ENCODE data around the gene GALNT15. TPM values are rescaled to one million over a fixed set of nuclear protein-coding genes. Genes with fewer than 3 reads are reported as not detected.

Gene GALNT15
- total RNA-seq, 1 donor from 2014 or later: 2.0 TPM

GRCh38 chr3:16183601-16184270, 9.3 kb downstream of the GALNT15 start:
- no peak for FAIRE-seq
- no peak for DNase-seq (ENCODE audit: low spot score in 2 of 2)

GRCh38 chr3:16186086-16186485, 11.6 kb downstream of the GALNT15 start:
- DNase-seq (ENCODE audit: low spot score in 2 of 2): no peak
- no peak for FAIRE-seq

- DNase-seq (ENCODE audit: low spot score in 2 of 2): no peak
- no peak for FAIRE-seq
Measured at GRCh38 chr3:16186565-16186964, 12.1 kb downstream of the GALNT15 start.

- FAIRE-seq (no peak), DNase-seq (ENCODE audit: low spot score in 2 of 2) (no peak)
Measured at GRCh38 chr3:16187213-16187790, 12.8 kb downstream of the GALNT15 start.

- DNase-seq (ENCODE audit: low spot score in 2 of 2): no peak
Measured at GRCh38 chr3:16188071-16188470, 13.6 kb downstream of the GALNT15 start.

GRCh38 chr3:16189201-16189600, 14.7 kb downstream of the GALNT15 start:
- DNase-seq (ENCODE audit: low spot score in 2 of 2) (no peak), FAIRE-seq (no peak)

More at GRCh38 chr3:16188071-16188470, 13.6 kb downstream of the GALNT15 start:
- FAIRE-seq: no peak

- no peak for DNase-seq (ENCODE audit: low spot score in 2 of 2)
- no peak for FAIRE-seq
Measured at GRCh38 chr3:16190704-16191103, 16.2 kb downstream of the GALNT15 start.

GRCh38 chr3:16191591-16191990, 17.1 kb downstream of the GALNT15 start:
- FAIRE-seq: no peak
- no peak for DNase-seq (ENCODE audit: low spot score in 2 of 2)

- DNase-seq (ENCODE audit: low spot score in 2 of 2) (no peak), FAIRE-seq (no peak)
Measured at GRCh38 chr3:16192176-16192811, 17.8 kb downstream of the GALNT15 start.

- DNase-seq (ENCODE audit: low spot score in 2 of 2) (no peak), FAIRE-seq (no peak)
Measured at GRCh38 chr3:16198427-16198826, 23.9 kb downstream of the GALNT15 start.

- DNase-seq (ENCODE audit: low spot score in 2 of 2) (no peak), FAIRE-seq (no peak)
Measured at GRCh38 chr3:16199769-16200168, 25.3 kb downstream of the GALNT15 start.

GRCh38 chr3:16200411-16200810, 25.9 kb downstream of the GALNT15 start:
- no peak for DNase-seq (ENCODE audit: low spot score in 2 of 2)
- no peak for FAIRE-seq

GRCh38 chr3:16203031-16203430, 28.6 kb downstream of the GALNT15 start:
- DNase-seq (ENCODE audit: low spot score in 2 of 2) (no peak), FAIRE-seq (no peak)

GRCh38 chr3:16203671-16204629, 29.5 kb downstream of the GALNT15 start:
- FAIRE-seq: no peak
- DNase-seq (ENCODE audit: low spot score in 2 of 2): peak in 1 of 2 donors; percentile 32

GRCh38 chr3:16204751-16205150, 30.3 kb downstream of the GALNT15 start:
- FAIRE-seq (no peak), DNase-seq (ENCODE audit: low spot score in 2 of 2) (no peak)

- no peak for DNase-seq (ENCODE audit: low spot score in 2 of 2)
Measured at GRCh38 chr3:16205156-16205870, 30.8 kb downstream of the GALNT15 start.

GRCh38 chr3:16207031-16207430, 32.6 kb downstream of the GALNT15 start:
- DNase-seq (ENCODE audit: low spot score in 2 of 2): no peak
- FAIRE-seq: no peak

More at GRCh38 chr3:16205156-16205870, 30.8 kb downstream of the GALNT15 start:
- no peak for FAIRE-seq

- DNase-seq (ENCODE audit: low spot score in 2 of 2) (no peak), FAIRE-seq (no peak)
Measured at GRCh38 chr3:16211176-16211904, 36.9 kb downstream of the GALNT15 start.

GRCh38 chr3:16214366-16214765, 39.9 kb downstream of the GALNT15 start:
- DNase-seq (ENCODE audit: low spot score in 2 of 2): no peak

More at GRCh38 chr3:16214366-16214765, 39.9 kb downstream of the GALNT15 start:
- no peak for FAIRE-seq
